Activated naive CD8-positive, alpha-beta T cell treated with anti-CD3 and anti-CD28 coated beads, Interleukin-2, amount 50 U/mL, for 24 hours (primary cell): Measurements from ENCODE around the gene MNAT1.

ENCODE experiments used
- ATAC-seq: fragments of 150-1000 bp; cut with Tn5 transposase; one replicate; pipeline ENCODE4 v1.10.0; 2021
- DNase-seq: peaks from one replicate; pipeline ENCODE4 v3.0.0; 2021
- H3K27ac Mint-ChIP-seq: one replicate; pipeline ENCODE4 v1.8.0; 2021; ENCODE audit warnings: mild to moderate bottlenecking, mixed read lengths
- H3K27me3 Mint-ChIP-seq: one replicate; pipeline ENCODE4 v1.8.0; 2021; ENCODE audit warnings: mixed read lengths
- H3K36me3 Mint-ChIP-seq: one replicate; pipeline ENCODE4 v1.8.0; 2021; ENCODE audit warnings: low read depth, mixed read lengths
- H3K4me1 Mint-ChIP-seq: one replicate; pipeline ENCODE4 v1.8.0; 2021; ENCODE audit warnings: mixed read lengths
- H3K4me3 Mint-ChIP-seq: one replicate; pipeline ENCODE4 v1.8.0; 2021; ENCODE audit warnings: mild to moderate bottlenecking, moderate library complexity, mixed read lengths
- H3K9me3 Mint-ChIP-seq: one replicate; pipeline ENCODE4 v1.8.0; 2021; ENCODE audit warnings: mixed read lengths

Gene MNAT1

GRCh38 chr14:60734465-60735242 lies at the start of gene MNAT1:
Gene MNAT1, plus strand, starts transcription at chr14:60734761. Its CDS starts 102 bp downstream, at chr14:60734863.
- H3K4me3 Mint-ChIP-seq, result peak within 1 kb of the TSS; percentile 100
- no peaks in the 10 kb centered on the region for H3K9me3 Mint-ChIP-seq
- DNase-seq (peak; percentile 85), ATAC-seq (peak; percentile 99)
- peaks cover 20% of the 10 kb centered on the region for H3K4me1 Mint-ChIP-seq
- H3K27me3 Mint-ChIP-seq, result peaks cover 12% of the 10 kb centered on the region
- peak within 1 kb of the TSS; percentile 99 for H3K27ac Mint-ChIP-seq
- peaks cover 3% of the 10 kb centered on the region for H3K36me3 Mint-ChIP-seq

GRCh38 chr14:60686865-60687264 lies 47.7 kb upstream of the MNAT1 start:
- no peaks in the 10 kb centered on the region for H3K4me1 Mint-ChIP-seq
- no peak for DNase-seq

DNA sequence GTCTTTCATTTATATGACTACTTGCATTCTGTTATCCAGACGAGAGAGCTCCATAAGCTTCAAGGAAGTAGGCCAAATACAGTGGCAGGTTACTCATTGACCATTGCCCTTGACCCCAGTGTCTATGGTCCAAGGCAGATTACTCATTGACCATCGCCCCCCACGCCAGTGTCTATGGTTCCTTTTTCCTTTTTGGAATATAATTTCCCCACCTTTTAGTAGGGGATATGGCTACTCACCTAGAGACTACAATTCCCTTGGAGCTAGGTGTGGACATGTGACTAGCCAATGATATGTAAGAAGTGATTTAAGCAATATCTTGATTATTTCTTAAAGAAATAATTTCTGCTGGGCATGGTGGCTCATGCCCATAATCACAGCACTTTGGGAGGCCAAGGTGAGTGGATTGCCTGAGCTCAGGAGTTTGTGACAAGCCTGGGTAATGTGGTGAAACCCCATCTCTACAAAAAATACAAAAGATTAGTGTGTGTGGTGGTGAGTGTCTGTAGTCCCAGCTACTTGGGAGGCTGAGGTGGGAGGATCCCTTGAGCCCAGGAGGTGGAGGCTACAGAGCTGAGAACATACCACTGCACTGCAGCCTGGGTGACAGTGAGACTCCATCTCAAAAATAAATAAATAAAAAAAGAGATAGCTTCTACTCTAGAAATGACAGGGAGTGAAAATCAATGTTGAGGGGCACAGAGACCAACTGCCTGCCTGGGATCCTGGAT lies 43.0 kb upstream of the MNAT1 start:
- Mint-ChIP-seq H3K4me1 (no peaks in the 10 kb centered on the region), H3K27me3 (peaks cover 12% of the 10 kb centered on the region), H3K9me3 (no peaks in the 10 kb centered on the region), H3K27ac (no peak overlapping the region), H3K36me3 (no peaks in the 10 kb centered on the region), H3K4me3 (no peak overlapping the region)
- ATAC-seq (no peak), DNase-seq (no peak)

More at GRCh38 chr14:60686865-60687264, 47.7 kb upstream of the MNAT1 start:
- peaks cover 10% of the 10 kb centered on the region for H3K27me3 Mint-ChIP-seq
- no peak overlapping the region for H3K4me3 Mint-ChIP-seq
- no peaks in the 10 kb centered on the region for H3K36me3 Mint-ChIP-seq
- H3K9me3 Mint-ChIP-seq, result no peaks in the 10 kb centered on the region
- ATAC-seq, result no peak
- H3K27ac Mint-ChIP-seq, result no peak overlapping the region

GRCh38 chr14:60695327-60695726 lies 39.2 kb upstream of the MNAT1 start:
- no peak overlapping the region for H3K4me3 Mint-ChIP-seq
- H3K27me3 Mint-ChIP-seq, result peaks cover 17% of the 10 kb centered on the region
- no peaks in the 10 kb centered on the region for H3K4me1 Mint-ChIP-seq
- H3K9me3 Mint-ChIP-seq, result peaks cover 6% of the 10 kb centered on the region
- no peaks in the 10 kb centered on the region for H3K36me3 Mint-ChIP-seq
- no peak overlapping the region for H3K27ac Mint-ChIP-seq
- no peak for ATAC-seq
- no peak for DNase-seq

DNA sequence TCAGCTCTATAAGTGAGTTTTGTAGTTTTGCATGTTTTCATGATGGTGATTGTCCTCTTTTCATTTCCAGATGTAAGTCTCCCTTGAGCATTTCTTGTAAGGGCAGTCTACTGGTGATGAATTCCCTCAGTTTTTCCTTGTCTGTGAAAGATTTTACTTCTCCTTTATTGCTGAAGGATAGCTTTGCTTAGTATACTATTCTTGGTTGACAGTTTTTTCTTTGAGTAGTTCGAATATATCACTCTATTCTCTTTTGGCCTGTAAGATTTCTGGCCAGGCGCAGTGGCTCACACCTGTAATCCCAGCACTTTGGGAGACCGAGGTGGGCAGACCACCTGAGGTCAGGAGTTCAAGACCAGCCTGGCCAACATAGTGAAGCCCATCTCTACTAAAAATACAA lies 34.0 kb upstream of the MNAT1 start:
- H3K36me3 Mint-ChIP-seq, result no peaks in the 10 kb centered on the region
- H3K4me3 Mint-ChIP-seq, result no peak overlapping the region
- ATAC-seq, result no peak
- H3K27me3 Mint-ChIP-seq, result peaks cover 23% of the 10 kb centered on the region
- DNase-seq, result no peak
- no peaks in the 10 kb centered on the region for H3K4me1 Mint-ChIP-seq
- peaks cover 19% of the 10 kb centered on the region for H3K9me3 Mint-ChIP-seq
- H3K27ac Mint-ChIP-seq, result no peak overlapping the region

DNA sequence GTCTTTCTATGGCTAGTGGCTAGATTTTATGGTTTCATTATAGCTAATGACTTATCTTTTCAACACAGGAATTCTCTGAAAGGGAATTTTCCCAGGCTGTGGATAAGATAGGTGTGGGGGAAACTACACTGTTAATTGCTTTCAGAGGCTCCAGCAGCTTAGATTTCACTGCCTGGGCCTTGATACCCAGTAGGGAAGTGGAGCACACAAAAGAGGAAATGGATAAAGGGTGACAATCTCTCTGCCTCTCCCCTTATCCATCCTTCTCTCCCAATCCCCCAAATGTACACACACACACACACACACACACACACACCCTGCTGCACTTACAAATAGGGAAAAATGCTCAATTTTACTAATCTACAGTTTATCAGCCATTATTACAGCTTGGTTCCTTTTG lies 29.5 kb upstream of the MNAT1 start:
- H3K27me3 Mint-ChIP-seq, result peaks cover 26% of the 10 kb centered on the region
- DNase-seq (no peak), ATAC-seq (no peak)
- H3K9me3 Mint-ChIP-seq, result peaks cover 15% of the 10 kb centered on the region
- no peak overlapping the region for H3K4me3 Mint-ChIP-seq
- H3K4me1 Mint-ChIP-seq, result no peaks in the 10 kb centered on the region
- H3K27ac Mint-ChIP-seq, result no peak overlapping the region
- H3K36me3 Mint-ChIP-seq, result no peaks in the 10 kb centered on the region

DNA sequence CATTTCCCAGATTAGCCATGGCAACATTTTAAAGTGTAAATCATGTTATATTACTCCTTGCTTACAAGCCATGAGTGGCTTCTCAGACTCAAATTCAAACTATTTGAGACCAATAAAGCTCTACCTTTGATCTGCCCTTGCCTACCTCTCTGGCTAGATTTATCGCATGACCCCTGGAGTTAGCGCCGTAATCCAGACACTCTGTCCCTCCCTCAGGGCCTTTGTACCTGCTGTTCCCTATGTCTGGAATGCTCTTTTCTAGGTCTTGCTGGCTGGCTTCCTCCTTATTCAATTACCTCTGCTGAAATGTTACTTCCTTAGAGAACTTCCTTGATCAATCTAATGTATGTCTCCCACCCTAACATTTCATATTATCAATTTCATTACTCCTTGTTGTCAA lies 26.7 kb upstream of the MNAT1 start:
- H3K4me1 Mint-ChIP-seq, result no peaks in the 10 kb centered on the region
- peaks cover 35% of the 10 kb centered on the region for H3K27me3 Mint-ChIP-seq
- no peaks in the 10 kb centered on the region for H3K9me3 Mint-ChIP-seq
- no peaks in the 10 kb centered on the region for H3K36me3 Mint-ChIP-seq
- no peak overlapping the region for H3K4me3 Mint-ChIP-seq
- DNase-seq (no peak), ATAC-seq (no peak)
- no peak overlapping the region for H3K27ac Mint-ChIP-seq

GRCh38 chr14:60710494-60710893 lies 24.1 kb upstream of the MNAT1 start:
- DNase-seq (no peak), ATAC-seq (no peak)
- peaks cover 39% of the 10 kb centered on the region for H3K27me3 Mint-ChIP-seq
- no peak overlapping the region for H3K27ac Mint-ChIP-seq
- H3K4me3 Mint-ChIP-seq, result no peak overlapping the region
- no peaks in the 10 kb centered on the region for H3K4me1 Mint-ChIP-seq
- H3K36me3 Mint-ChIP-seq, result no peaks in the 10 kb centered on the region
- H3K9me3 Mint-ChIP-seq, result no peaks in the 10 kb centered on the region

DNA sequence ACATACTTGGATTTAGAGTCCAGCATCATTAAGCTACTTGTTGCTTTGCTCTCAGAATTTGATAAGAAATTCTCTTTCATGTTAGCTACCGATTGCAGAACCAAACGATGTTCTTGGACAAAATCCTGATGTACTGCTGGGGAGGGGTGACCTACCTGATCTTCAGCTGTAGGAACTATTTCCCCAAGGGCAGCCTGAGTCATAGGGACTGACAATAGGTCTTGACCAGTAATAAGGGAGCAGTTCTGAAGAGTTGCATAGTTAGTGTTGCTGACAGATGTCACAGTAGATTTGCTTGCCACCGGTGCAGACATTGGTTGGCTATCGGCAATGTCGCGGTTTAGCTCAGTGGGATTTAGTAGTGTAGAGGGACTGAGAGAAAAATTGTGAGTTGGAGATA lies 21.0 kb upstream of the MNAT1 start:
- no peak overlapping the region for H3K27ac Mint-ChIP-seq
- DNase-seq, result no peak
- no peaks in the 10 kb centered on the region for H3K4me1 Mint-ChIP-seq
- H3K36me3 Mint-ChIP-seq, result no peaks in the 10 kb centered on the region
- no peaks in the 10 kb centered on the region for H3K9me3 Mint-ChIP-seq
- H3K4me3 Mint-ChIP-seq, result no peak overlapping the region
- peaks cover 43% of the 10 kb centered on the region for H3K27me3 Mint-ChIP-seq
- ATAC-seq, result no peak

- Mint-ChIP-seq H3K27ac (no peak overlapping the region), H3K9me3 (no peaks in the 10 kb centered on the region), H3K36me3 (no peaks in the 10 kb centered on the region), H3K4me1 (peaks cover 22% of the 10 kb centered on the region), H3K4me3 (no peak overlapping the region), H3K27me3 (peaks cover 64% of the 10 kb centered on the region)
- DNase-seq (no peak), ATAC-seq (no peak)
Observed at GRCh38 chr14:60720391-60720790, 14.2 kb upstream of the MNAT1 start.

DNA sequence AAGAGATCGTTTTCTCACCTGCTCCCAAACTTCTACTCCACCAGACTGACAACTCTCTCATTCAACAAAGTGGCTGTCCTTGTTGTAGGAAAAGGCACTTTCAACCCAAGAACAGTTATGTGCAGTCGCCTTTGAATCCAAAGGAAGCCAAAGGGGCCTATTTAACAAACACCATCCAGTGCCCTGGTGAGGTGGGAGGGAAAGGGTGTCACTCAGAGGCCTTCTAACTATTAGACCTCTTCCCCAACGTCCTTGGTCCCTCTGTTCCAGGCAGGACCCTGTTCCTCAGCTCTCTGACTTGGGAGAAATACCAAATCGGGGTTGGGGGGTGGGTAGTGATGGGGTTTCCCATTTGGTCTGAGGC lies 13.6 kb upstream of the MNAT1 start:
- H3K27ac Mint-ChIP-seq, result no peak overlapping the region
- H3K36me3 Mint-ChIP-seq, result no peaks in the 10 kb centered on the region
- H3K4me3 Mint-ChIP-seq, result peak overlapping the region; percentile 76
- H3K4me1 Mint-ChIP-seq, result peaks cover 22% of the 10 kb centered on the region
- H3K27me3 Mint-ChIP-seq, result peaks cover 62% of the 10 kb centered on the region
- ATAC-seq, result no peak
- H3K9me3 Mint-ChIP-seq, result no peaks in the 10 kb centered on the region
- no peak for DNase-seq

GRCh38 chr14:60721326-60722106 lies 13.0 kb upstream of the MNAT1 start:
- ATAC-seq (peak; percentile 73), DNase-seq (peak; percentile 65)
- Mint-ChIP-seq H3K27ac (no peak overlapping the region), H3K27me3 (peaks cover 62% of the 10 kb centered on the region), H3K4me1 (peaks cover 22% of the 10 kb centered on the region), H3K4me3 (peak overlapping the region; percentile 76), H3K9me3 (no peaks in the 10 kb centered on the region), H3K36me3 (no peaks in the 10 kb centered on the region)

- peaks cover 22% of the 10 kb centered on the region for H3K4me1 Mint-ChIP-seq
- no peaks in the 10 kb centered on the region for H3K36me3 Mint-ChIP-seq
- H3K27ac Mint-ChIP-seq, result no peak overlapping the region
- DNase-seq (no peak), ATAC-seq (no peak)
- peak overlapping the region; percentile 76 for H3K4me3 Mint-ChIP-seq
- H3K27me3 Mint-ChIP-seq, result peaks cover 64% of the 10 kb centered on the region
- H3K9me3 Mint-ChIP-seq, result no peaks in the 10 kb centered on the region
Observed at GRCh38 chr14:60722107-60722356, 12.5 kb upstream of the MNAT1 start.

DNA sequence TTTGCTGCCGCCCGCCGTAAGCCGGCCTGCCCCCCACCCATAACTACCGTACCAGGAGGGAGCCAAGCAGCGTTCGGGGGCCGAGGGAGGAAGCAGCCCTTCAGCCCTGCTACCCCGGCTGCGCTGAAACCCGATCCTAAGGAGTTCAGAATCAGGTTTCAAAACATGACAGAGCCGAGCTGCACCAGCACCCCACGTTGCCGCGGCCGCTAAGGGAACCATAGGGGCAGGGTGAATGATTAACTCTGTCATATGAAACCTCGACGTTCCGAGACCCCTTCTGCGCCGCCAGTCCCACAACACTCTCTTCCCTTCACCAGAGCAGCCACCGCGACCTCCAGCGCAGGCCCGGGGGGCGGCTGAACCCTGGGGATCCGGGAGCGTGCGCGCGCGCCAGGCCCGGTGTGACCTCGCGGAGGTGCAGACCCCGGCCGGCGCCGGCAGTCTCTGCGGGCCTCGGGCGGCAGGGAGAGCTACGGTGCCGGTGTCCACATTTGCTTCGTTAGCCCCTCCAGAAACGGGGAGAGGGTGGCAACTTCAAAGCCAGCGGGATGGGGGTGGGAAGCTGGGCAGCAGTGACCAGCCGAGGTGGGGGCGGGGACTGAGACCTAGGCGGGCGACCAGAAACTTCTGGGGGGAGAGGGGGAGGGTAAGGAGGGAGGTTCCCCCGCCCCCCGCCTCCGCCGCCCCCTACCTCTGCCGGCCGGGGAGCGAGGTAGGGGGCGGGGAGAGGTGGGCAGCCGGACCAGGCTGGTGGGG lies 12.0 kb upstream of the MNAT1 start:
- H3K27me3 Mint-ChIP-seq, result peaks cover 70% of the 10 kb centered on the region
- DNase-seq (peak; percentile 30), ATAC-seq (peak; percentile 33)
- no peaks in the 10 kb centered on the region for H3K9me3 Mint-ChIP-seq
- peak overlapping the region; percentile 78 for H3K4me3 Mint-ChIP-seq
- H3K27ac Mint-ChIP-seq, result no peak overlapping the region
- H3K36me3 Mint-ChIP-seq, result no peaks in the 10 kb centered on the region
- H3K4me1 Mint-ChIP-seq, result peaks cover 22% of the 10 kb centered on the region
